Measurements from ENCODE around the gene TNFRSF11A. TPM values are rescaled to one million over a fixed set of nuclear protein-coding genes. Genes with fewer than 3 reads are reported as not detected.

The TNFRSF11A gene
- total RNA-seq, 3 donors from 2014 or later, result 23.3 to 87.3 (median 59.3) TPM

- DNase-seq (no peak), ATAC-seq (peak; percentile 46)
- TF ChIP-seq, protein P1, sequence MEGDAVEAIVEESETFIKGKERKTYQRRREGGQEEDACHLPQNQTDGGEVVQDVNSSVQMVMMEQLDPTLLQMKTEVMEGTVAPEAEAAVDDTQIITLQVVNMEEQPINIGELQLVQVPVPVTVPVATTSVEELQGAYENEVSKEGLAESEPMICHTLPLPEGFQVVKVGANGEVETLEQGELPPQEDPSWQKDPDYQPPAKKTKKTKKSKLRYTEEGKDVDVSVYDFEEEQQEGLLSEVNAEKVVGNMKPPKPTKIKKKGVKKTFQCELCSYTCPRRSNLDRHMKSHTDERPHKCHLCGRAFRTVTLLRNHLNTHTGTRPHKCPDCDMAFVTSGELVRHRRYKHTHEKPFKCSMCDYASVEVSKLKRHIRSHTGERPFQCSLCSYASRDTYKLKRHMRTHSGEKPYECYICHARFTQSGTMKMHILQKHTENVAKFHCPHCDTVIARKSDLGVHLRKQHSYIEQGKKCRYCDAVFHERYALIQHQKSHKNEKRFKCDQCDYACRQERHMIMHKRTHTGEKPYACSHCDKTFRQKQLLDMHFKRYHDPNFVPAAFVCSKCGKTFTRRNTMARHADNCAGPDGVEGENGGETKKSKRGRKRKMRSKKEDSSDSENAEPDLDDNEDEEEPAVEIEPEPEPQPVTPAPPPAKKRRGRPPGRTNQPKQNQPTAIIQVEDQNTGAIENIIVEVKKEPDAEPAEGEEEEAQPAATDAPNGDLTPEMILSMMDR (IDR thresholded peaks at IDR 0.05), result no peak
- intact Hi-C loops (cut with DNase I, micrococcal nuclease), result no loop called here
- H3K36me3 ChIP-seq (ENCODE audit: low read depth), result no peaks in the 10 kb centered on the region
- H3K4me3 ChIP-seq, result no peak overlapping the region
- H3K4me1 ChIP-seq (ENCODE audit: low read depth), result peaks cover 10% of the 10 kb centered on the region
- no peaks in the 10 kb centered on the region for H3K9me3 ChIP-seq
Observed at GRCh38 chr18:62361288-62361687, 36.2 kb downstream of the TNFRSF11A start.

- Histone ChIP-seq H3K9me3 (no peaks in the 10 kb centered on the region), H3K4me1 (ENCODE audit: low read depth) (no peaks in the 10 kb centered on the region), H3K4me3 (no peak overlapping the region), H3K36me3 (ENCODE audit: low read depth) (peaks cover 6% of the 10 kb centered on the region)
- TF ChIP-seq, protein P1 (IDR thresholded peaks at IDR 0.05), result no peak
- ATAC-seq (no peak), DNase-seq (no peak)
- intact Hi-C loops (cut with DNase I, micrococcal nuclease), result no loop called here
Observed at GRCh38 chr18:62364558-62364957, 39.4 kb downstream of the TNFRSF11A start.

- TF ChIP-seq, protein P1 (IDR thresholded peaks at IDR 0.05), result no peak
- intact Hi-C loops (cut with DNase I, micrococcal nuclease), result no loop called here
- no peak for ATAC-seq
Observed at GRCh38 chr18:62365420-62365819, 40.3 kb downstream of the TNFRSF11A start.

GRCh38 chr18:62366992-62367391 is 41.9 kb downstream of the TNFRSF11A start:
- ATAC-seq (no peak), DNase-seq (no peak)
- Histone ChIP-seq H3K4me3 (no peak overlapping the region), H3K36me3 (ENCODE audit: low read depth) (peaks cover 6% of the 10 kb centered on the region), H3K9me3 (no peaks in the 10 kb centered on the region), H3K4me1 (ENCODE audit: low read depth) (no peaks in the 10 kb centered on the region)
- TF ChIP-seq, protein P1 (IDR thresholded peaks at IDR 0.05), result no peak
- intact Hi-C loops (cut with DNase I, micrococcal nuclease), result no loop called here

More at GRCh38 chr18:62365420-62365819, 40.3 kb downstream of the TNFRSF11A start:
- DNase-seq, result no peak
- Histone ChIP-seq H3K4me3 (no peak overlapping the region), H3K4me1 (ENCODE audit: low read depth) (no peaks in the 10 kb centered on the region), H3K9me3 (no peaks in the 10 kb centered on the region), H3K36me3 (ENCODE audit: low read depth) (peaks cover 6% of the 10 kb centered on the region)

DNA sequence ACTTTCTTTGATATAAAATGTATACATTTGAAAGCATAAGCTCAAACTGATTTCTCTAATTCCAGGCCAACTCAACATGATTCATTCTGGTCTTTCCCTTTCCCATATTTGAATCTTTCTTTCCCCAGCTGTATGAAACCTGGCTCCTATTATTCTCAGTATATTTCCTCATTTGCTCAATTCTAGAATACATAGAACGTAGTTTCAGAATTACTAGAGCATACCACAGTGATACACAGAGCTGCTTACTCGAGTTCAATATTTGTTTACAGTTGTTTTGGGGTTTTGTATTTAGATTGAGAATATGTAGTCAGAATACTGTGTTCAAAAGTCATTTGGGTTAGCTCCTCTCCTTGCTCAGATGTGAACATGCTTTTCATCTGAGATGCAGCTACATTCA is 43.0 kb downstream of the TNFRSF11A start:
- intact Hi-C loops (cut with DNase I, micrococcal nuclease), result no loop called here

More for the DNA sequence above, 43.0 kb downstream of the TNFRSF11A start:
- peaks cover 6% of the 10 kb centered on the region for H3K36me3 ChIP-seq (ENCODE audit: low read depth)
- ATAC-seq (no peak), DNase-seq (no peak)
- H3K4me3 ChIP-seq, result no peak overlapping the region
- H3K4me1 ChIP-seq (ENCODE audit: low read depth), result no peaks in the 10 kb centered on the region
- TF ChIP-seq, protein P1 (IDR thresholded peaks at IDR 0.05), result no peak
- no peaks in the 10 kb centered on the region for H3K9me3 ChIP-seq

Measured in mucosa of descending colon (tissue), 3 donors.